HG03196 (cell line): ENCODE measurements around the gene SLC26A1.
"Not testable (repeated sequence)": the region's sequence is repeated elsewhere in the genome, so short reads cannot be mapped to it uniquely, and the experiment has no call there.

Source experiments
- ATAC-seq: cut with Tn5 transposase; IDR thresholded peaks from one replicate; pipeline ENCODE4 v1.9.1; 2021; ENCODE audit not compliant: unreplicated experiment

Gene SLC26A1

DNA sequence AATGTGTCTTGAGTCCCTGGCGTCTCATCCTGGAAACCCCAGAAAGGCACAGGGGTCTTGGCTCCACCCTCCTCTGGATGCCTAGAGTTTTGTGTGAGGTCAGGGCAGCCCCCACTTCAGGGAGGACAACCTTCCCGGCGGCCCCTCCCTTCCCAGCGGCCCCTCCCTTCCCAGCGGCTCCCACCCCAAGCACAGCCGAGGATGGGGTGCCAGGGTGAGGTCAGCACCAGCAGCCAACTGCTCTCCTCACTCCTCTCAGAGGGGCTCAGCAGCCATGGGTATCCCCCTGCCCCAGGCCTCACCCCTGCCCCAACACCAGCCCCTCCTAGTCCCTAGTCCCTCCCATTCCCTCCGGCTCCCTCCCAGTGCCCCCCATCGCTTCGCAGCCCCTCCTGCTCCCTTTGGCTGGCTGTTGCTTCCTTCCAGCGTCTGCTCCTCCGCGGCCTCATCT lies 37.2 kb downstream of the SLC26A1 start:
- no peak for ATAC-seq

DNA sequence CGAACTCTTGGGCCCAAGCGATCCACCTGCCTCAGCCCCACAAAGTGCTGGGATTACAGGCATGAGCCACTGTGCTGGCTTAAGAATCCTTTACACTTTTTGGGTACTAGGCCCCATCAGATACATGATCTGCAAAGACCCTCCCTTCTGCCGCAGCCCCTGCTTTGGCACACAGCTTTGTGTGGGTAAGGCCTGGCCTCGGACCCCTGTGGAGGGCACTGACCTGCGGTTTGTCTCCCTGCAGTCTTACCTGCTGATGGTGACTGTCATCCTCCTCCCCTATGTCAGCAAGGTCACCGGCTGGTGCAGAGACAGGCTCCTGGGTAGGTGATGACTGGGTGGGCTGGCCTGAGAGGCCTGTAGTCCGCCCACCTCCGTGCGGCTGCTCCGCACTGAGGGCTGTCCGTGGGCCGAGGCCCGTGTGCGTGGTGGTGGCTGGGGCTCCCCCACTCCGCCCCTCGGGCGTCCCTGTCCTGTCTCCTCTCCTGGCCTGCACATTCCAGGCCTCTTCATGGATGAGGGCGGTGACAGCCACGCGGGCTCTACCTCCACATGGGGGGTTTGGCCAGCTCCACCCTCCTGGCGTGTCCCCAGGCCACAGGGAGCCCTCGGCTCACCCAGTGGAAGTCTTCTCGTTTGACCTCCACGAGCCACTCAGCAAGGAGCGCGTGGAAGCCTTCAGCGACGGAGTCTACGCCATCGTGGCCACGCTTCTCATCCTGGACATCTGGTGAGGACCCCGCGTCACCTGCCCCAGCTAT lies 37.9 kb downstream of the SLC26A1 start:
- no peak for ATAC-seq

DNA sequence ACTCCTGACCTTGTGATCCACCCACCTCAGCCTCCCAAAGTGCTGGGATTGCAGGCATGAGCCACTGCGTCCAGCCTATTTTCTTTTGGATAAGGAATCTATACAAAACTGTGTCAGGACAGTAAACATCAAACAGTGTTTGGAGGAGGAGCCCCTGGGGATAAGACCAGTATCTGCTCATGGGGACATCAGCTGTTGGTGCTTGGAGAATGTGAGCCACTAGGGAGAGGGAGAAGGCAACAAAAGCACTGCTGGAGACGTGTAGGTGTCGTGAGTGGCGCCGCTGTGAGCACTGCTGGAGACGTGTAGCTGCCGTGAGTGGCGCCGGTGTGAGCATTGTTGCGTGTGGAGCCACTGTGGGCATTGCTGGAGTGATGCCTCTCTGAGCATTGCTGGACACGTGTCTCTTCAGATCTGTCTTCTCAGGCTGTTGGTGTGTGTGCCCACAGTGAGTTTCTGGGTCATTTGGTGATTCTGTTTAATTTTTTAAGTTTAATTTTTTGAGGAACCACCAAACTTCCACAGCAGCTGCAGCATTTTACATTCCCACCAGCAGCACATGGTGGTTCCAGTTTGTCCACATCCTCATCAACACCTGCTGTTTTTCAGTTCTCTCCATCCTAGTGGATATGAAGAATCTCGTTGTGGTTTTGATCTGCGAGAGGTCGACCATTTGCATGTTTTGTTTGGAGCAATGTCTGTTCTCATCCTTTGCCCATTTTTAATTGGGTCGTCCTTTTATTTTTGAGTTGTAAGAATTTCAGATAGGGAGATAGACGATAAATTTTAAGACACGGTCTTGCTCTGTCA lies 38.8 kb downstream of the SLC26A1 start:
- ATAC-seq: no peak

DNA sequence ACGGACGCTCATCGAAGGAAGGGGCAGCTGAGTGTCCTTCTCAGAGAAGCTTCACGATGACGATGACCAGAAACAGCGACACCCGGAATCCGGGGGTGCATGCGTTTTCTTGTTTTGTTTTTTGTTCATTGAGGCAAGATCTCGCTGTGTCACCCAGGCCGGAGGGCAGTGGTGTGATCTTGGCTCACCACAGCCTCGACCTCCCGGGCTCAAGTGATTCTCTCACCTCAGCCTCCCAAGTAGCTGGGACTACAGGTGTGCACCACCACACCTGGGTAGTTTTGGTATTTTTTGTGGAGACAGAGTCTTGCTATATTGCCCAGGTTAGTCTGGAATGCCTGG lies 39.7 kb downstream of the SLC26A1 start:
- ATAC-seq: no peak

DNA sequence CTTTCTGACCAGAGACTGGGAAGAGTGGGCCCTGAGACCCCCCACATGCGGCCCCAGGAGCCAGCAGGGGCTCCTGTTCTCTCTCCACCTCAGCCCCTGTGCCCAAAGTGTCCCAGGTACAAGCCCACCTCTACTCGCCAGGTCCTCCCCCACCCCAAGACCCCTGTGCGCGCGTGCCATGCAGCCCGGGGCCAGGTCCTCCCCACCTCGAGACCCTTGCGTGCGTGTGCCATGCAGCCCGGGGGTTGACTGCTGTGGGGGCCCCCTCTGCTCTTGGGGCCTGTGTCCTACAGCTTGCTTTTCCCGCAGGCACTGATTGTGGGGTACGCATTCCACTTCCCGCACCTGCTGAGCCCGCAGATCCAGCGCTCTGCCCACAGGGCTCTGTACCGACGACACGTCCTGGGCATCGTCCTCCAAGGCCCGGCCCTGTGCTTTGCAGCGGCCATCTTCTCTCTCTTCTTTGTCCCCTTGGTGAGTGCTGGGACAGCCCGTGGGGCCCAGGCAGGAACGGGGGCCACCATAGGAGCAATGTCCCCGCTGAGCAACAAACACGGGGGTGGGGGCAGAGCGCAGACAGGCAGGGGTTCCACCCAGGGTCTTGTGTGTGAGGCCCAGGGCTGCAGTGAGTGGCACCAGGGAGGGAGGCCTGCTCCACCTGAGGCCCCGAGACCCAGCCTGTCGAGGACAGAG lies 40.2 kb downstream of the SLC26A1 start:
- no peak for ATAC-seq

DNA sequence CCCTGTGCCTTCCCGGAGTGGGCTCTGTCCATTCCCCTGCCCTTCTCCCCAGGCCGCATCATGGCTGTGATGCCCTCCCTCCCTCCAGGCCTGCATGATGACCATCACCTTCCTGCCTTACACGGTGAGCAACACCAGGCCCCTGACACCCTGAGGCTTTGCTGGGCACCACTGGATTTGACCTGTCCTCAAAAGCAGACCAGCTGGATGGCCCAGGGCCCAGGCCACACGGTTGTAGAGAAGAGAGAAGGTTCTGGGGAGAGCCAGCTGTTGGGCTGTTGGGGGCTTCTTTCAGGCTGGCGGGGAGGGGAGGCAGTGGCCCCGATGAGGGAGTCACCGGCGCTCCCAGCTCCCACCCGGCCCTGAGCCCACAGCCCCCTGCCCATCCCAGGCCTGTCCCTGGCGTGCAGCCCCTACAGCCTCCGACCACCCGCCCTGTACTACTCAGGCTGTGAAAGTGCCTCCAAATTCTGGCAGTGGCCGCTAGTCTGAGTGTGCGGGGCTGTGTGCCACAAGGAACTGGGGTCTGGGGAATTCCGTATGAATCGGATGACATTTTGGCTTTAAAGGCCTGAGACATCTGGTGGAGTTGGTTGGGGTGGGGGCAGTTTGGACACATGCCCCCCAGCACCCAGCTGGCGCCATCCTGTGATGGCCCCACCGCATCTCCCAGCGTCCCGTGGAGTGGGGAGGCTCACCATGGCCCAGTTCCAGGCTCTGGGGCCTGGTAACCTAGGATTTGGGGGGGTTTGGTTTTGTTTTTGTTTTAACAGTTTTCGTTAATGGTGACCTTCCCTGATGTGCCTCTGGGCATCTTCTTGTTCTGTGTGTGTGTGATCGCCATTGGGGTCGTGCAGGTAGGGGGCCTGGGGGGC lies 41.4 kb downstream of the SLC26A1 start:
- no peak for ATAC-seq

DNA sequence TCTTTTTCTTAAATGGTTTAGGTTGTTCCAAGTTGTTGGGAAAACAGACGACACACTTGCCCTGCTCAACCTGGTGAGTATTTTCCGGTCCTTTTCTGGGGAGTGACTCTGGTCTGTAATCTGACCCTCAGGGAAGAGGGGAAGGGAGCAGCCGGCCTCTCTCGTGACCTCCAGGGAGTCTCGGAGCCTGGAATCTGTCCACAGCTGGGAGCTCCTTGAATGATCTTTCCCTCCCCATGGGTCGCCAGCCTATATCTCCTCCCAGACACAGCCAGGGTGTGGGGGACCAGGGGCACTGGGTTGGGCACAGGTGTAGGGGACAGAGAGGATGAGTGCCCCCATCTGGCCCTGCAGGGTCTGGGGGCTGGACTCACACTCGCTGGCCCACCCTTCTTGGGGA lies 42.0 kb downstream of the SLC26A1 start:
- ATAC-seq: no peak

DNA sequence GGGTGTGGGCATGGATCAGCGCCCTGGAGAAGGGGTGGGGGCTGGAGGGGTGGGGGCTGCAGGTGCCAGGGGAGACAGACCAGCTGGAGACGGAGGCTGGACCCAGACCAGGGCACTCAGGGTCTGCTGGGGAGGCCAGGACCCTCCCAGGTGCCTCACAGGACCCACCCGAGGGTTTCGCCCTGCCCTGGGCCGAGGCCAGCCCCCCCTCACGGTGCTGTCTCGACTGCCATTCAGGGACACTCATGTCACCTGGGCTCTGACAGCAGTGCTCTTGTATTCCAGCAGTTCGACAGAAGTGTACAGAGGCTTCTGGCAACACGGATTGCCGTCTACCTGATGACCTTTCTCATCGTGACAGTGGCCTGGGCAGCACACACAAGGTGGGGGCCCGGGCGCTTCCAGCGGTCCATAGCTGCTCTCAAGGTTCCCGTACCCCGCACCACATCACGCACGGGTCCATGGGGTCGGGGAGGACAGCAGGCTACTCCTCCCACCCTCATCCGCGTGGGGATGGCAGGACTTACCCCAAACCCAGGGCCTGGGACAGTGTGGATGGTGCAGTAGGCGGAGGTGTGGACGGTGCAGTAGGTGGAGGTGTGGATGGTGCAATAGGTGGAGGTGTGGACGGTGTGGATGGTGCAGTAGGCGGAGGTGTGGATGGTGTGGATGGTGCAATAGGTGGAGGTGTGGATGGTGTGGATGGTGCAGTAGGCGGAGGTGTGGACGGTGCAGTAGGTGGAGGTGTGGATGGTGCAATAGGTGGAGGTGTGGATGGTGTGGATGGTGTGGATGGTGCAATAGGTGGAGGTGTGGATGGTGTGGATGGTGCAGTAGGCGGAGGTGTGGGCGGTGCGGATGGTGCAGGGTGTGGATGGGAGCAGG lies 42.8 kb downstream of the SLC26A1 start:
- no peak for ATAC-seq

DNA sequence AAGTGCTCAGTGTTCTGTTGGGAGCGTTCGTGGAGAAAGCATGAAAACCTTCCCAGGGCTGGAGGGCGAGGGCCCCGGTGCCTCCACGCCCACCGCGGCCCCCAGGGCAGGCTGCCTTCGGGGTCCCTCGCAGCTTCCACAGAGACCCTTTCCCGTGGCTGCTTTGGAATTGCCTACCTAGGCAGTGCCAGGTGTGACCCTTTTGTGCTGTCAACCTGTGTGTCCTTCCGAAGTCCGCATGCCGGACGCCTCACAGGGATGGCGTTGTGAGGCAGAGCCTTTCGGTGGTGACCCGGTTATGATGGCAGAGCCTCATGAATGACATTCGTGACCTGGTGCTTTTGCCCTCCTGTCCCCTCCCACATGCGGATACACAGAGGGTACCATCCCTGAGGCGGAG lies 43.5 kb downstream of the SLC26A1 start:
- ATAC-seq: no peak

DNA sequence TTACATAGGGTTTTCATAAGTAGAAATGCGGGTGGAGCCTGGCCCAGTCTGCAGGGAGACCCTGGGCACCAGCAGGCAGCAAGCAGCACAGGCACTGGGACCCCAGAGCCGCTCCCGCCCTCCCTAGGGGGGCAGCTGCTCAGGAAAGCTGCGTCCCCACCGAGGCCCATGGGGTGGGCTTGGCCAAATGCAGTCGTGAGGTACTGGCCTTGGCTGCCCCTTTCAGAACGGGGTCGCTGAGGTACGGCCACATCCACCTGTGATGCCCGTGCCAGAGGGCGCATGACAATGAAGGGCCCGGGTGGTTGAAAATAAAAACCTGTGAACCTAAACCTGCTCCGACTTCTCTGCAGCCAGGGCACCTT lies 44.3 kb downstream of the SLC26A1 start:
- no peak for ATAC-seq

DNA sequence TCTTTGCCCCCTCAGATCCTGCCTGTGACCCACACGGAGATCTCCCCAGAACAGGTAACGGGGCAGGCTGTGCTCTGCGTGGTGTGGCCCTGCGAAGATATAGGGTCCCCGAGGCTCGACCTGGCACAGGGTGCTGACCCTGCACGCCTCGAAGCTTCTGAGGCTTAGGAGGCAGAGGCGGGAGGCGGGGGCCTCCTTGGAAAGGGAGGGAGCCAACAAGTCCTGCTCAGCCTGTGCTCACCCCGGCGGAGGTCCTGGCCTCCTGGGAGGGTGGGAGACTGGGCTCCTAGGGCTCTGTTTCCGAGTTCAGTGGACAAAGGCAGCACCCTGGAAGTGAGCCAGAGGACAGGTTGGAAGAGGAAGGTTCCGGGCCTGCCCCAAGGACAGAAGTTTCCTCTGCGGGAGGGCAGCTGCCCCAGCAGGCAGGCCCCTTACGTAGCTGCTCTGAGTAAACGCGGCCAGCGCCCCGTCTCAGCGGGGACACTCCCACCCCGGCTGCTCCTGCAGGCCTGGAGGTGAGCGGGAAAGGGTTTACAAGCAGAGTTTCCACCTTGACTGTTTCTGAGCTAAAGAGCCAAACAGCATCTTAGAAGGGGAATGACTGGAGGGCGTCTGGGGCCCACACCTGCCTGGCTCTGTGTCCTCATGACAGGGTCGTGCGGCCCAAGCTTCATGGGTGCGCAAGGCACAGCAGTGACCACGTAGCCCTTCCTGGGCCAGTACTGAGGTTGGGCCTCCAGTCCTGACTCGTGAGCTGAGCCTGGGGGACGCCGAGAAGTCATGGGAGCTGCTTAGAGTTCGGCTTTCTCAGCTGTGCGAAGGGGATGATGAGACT lies 44.9 kb downstream of the SLC26A1 start:
- ATAC-seq: no peak

DNA sequence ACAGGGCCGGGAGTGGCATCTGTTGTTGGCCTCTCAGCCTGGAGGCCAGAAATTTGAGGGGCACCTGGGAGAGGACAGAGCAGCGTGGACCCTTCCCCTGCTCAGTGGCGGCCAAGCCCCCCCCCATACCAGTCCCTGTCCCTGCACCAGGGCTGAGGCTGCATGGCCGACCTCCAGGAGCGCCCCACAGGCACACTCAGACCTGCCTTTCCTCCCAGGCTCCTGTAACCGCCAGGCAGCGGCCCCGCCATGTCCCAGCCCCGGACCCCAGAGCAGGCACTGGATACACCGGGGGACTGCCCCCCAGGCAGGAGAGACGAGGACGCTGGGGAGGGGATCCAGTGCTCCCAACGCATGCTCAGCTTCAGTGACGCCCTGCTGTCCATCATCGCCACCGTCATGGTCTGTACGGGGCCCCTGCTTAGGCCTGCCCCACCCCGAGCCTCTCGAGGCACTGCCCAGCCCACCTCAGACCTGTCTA lies 45.7 kb downstream of the SLC26A1 start:
- ATAC-seq: no peak

DNA sequence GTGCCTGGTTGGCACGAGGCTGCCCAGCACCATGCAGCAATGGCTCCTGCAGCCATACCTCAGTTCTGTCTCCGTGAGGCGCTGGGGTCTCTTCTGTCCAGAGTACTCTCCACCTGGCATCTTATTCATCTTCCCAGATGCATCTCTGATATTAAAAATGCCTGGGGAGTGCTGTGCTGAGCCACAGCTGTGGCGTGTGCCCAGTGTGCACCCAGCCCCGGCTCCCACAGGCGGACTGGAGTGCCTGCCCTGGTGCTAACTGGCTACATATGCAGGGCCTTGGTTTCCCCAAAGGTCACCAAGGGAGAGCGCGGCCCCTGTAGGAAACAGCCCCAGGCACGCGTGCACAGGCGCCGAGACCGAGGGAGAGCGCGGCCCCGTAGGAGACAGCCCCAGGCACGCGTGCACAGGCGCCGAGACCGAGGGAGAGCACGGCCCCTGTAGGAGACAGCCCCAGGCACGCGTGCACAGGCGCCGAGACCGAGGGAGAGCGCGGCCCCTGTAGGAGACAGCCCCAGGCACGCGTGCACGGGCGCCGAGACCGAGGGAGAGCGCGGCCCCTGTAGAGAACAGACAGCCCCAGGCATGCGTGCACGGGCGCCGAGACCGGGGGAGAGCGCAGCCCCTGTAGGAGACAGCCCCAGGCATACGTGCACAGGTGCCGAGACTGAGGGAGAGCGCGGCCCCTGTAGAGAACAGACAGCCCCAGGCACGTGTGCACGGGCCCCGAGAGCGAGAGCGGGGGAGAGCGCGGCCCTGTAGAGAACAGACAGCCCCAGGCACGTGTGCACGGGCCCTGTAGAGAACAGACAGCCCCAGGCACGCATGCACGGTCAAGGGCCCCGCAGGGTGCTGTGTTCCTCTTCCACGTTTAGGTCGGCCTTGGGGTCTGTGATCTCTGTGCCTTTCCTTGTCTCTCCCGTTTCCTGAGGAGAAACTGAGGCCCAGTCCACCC lies 46.4 kb downstream of the SLC26A1 start:
- no peak for ATAC-seq

DNA sequence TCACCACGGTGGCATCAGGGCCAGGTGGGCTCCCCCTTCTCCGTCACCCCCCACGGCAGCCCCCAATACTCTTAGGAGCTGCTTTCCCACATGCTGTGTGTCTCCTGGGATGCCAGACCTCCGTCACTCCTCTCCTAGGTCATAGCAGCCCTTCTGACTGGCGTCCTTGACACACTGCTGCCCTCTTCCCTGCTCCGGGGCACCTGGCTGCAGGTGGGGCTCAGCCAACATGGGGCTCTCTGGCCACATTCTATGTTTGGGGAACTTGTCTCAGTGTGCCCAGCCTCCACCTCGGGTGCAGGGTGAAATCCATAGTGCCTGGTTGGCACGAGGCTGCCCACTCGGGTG lies 47.1 kb downstream of the SLC26A1 start:
- ATAC-seq: no peak

DNA sequence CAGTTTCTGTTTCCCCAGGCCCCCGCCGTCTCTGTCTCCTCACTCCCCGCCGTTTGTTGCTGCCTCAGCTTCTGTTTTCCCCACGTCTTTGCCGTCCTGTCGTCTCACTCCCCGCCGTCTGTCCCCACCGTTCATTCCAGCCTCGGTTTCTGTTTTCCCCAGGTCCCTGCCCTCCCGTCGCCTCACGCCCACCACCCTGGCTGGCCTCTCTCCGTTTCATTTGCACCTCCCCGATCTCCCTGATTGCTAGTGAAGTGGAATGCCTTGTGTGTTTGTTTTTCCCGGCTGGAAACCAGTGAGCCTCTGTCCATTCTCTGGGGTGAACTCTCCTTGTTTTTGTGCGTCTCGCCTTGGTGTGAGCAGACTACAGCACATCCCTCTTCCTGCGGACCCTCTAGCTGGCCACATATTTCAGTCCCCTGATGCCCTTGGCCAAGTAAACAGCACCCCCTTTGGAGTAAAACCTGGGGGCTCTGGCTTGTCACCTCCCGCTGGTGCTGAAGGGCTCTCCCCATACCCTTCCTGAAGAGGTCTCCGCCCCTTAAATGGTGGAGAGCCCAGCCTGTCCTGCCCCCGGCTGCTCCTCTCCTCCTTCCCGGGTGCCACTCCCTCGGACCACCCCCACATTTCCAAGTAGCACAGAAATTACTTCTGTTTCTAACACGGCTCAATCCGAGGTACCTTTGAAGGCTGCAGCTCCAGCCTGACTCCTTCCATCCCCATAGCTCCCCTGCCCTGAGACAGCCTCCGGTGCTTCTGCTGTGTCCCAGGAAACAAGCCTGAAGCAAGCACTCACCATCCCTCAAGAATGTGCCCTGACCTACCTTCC lies 47.7 kb downstream of the SLC26A1 start:
- ATAC-seq: no peak

DNA sequence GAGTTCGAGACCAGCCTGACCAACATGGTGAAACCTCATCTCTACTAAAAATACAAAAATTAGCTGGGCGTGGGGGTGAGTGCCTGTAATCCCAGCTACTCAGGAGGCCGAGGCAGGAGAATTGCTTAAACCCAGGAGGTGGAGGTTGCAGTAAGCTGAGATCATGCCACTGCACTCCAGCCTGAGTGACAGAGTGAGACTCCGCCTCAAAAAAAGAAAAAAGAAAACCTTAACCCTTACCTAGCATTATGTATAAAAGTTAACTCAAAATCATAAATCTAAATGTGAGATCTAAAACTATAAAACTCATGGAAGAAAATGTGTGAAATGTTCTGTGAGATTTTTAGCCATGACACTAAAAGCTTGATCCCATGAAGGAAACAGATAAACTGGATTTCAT lies 53.7 kb downstream of the SLC26A1 start:
- not testable (repeated sequence) for ATAC-seq
